ENCODE results near the gene ZFYVE28.

The ZFYVE28 gene

DNA sequence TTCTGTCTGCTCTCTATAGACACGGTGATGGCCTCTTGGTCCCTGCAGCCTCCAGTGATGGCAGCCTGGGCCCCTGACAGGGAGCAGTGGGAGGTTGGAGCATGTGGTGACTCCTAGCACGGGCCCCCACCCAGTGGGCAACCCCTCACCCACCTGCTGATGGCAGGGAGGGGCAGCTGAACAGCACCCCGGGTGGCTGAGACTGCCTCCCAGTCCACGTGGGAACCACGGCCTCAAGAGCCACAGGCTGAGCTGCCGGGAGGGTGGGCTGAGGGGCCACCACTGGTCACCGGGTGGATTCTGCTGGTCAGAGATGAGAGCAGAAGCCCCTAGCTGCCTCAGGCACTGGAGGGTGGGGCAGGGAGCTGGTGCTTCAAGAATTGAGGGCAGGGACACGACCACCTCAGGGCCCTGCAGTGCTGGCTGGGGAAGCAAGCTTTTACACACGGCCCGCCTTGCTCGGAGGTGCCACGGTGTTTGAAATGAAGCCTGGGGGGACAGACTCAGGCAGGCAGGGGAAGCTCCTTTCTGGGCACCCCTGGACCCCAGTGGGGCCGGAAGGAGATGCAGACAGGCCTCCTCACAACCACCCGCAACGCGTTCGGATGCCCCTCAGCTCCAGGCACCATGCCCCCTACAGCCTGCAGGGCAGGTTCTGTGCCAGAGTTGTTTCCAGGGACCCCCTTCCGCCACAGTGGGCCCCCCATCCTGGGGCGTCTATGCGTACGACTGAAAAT is 170.2 kb downstream of the ZFYVE28 start:
- TF ChIP-seq, protein P1, sequence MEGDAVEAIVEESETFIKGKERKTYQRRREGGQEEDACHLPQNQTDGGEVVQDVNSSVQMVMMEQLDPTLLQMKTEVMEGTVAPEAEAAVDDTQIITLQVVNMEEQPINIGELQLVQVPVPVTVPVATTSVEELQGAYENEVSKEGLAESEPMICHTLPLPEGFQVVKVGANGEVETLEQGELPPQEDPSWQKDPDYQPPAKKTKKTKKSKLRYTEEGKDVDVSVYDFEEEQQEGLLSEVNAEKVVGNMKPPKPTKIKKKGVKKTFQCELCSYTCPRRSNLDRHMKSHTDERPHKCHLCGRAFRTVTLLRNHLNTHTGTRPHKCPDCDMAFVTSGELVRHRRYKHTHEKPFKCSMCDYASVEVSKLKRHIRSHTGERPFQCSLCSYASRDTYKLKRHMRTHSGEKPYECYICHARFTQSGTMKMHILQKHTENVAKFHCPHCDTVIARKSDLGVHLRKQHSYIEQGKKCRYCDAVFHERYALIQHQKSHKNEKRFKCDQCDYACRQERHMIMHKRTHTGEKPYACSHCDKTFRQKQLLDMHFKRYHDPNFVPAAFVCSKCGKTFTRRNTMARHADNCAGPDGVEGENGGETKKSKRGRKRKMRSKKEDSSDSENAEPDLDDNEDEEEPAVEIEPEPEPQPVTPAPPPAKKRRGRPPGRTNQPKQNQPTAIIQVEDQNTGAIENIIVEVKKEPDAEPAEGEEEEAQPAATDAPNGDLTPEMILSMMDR (IDR thresholded peaks at IDR 0.05) = no peak

DNA sequence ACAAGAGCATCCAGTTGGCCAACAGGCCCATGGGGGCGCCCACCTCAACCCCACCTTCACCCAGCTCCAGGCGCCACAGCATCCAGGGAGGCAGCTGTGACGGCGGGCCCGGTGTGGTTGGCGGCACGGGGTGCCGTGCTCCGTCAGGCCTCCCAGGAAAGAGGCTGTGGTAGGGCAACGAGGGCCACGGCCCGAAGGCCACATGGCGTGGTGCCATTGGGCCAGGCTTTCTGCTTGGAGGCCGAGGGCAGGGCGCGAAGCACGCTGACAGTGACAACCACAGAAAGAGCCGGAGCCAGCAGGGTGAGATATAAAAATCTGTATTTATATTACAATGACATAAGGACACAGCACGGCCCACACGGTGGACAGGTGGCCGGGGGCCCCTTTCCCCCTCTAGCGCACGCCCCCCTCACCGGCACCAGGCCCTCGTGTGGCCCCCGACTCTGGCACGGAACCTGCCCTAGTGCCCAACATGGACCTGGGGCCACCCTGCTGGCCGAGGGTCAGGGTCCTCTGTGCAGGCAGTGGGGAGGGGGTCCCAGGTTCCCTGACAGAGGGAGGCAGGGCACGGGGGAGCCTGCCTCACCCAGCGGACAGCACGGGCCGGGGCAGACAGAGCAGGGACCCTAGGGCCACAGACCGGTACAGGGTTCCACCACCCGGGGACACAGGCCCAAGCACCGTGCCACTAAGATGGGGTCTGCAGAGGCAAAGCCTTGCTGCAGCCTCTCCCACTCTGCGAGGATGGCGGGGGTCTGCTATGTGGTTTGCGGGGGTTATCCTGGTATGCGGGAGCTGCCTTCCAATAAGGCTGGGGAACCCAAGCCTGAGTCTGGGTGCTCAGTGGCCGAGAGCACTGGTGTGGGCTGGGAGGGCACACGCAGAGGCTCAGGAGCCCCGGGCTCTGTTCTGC is 171.1 kb downstream of the ZFYVE28 start:
- TF ChIP-seq, protein P1 (IDR thresholded peaks at IDR 0.05) = no peak

DNA sequence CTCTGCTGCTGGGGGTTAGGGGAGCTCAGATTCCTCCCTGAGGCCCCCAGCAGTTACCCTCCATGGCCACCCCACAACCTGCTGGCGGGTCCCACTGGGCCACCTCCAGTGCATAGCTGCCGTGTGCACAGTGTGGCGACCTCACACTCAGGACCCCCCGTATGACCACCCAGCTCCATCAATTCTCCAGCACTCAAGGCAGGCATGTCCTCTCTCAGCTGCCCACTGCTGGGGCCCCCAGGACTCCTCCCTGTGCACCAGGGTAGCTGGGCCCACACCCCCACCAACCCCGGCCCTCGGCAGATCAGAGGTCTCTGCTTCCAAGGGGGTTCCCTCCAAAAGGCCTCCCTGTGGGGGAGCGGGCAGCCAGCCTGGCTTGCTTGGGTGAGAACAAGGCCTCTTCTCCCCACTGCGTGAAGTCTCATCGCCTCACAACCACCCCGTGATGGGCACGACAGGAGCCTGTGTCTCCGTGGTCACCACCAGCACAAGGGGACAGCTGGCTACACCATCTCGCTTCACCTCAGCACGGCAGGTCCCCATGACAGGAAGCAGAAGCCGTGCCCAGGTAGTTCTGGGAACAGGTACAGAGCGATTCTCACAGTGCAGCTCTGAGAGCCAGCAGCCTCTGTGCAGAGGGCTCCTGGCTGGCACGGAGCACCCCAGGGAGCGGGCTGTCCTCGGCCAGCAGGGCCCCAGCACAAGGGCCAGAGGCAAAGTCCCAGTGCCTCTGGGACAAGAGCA is 171.9 kb downstream of the ZFYVE28 start:
- TF ChIP-seq, protein P1 (IDR thresholded peaks at IDR 0.05) = no peak

DNA sequence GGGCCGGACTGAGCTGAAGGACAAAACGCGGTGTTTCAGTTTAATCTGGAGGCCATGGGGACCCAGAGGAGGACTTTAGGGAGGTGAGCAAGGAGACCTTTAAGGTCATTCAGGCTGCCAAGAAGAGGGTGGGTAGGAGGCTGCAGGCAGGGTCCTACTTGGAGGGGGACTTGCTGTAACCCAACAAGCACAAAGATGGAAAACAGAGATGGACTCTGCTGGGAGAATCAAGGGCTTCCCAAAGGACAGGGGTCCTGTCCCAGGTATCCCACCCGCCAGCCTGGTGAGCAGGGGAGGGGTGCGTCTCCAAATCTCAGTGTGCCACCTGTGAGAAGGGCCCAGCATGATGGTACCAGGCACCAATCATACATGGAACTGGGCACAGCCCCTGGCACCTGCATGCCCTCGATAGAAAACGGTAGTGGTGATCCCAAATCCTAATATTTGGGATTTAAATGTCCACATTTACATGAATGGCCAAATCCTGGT is 172.6 kb downstream of the ZFYVE28 start:
- TF ChIP-seq, protein P1 (IDR thresholded peaks at IDR 0.05) = no peak

DNA sequence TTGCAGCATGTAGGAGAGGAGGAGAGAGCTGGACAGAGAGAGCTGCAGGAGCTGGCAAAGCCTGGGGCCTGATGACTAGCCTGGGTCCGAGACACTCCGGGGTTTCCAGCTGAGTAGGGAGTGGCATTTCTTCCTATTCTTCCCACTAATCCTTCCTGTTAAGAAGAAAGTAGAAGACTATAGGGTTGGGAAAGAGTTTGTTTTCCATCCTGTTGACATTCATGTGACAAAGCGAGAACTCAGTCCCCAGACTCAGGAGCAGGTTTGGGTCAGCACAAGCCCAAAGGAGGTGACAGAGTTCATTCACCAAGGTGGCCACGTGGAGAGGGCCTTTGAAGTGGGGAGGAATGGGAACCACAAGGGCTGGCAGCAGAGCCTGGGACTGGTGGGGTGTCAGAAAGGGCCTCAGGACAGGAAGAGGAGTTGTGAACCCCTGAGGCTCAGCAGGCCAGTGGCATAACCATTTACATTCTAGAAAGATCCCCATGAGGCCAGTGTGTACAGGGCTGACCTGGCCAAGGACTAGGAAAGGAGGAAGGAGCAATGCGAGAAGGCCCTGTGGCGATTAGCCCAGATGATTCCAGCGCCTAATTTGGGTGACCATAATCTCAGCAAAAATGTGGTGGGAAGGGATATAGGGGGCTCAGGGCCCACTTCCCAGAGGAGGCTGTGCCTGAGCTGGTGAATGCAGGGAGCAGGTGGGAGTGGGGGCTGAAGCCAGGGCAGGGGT is 173.2 kb downstream of the ZFYVE28 start:
- TF ChIP-seq, protein P1 (IDR thresholded peaks at IDR 0.05) = no peak

DNA sequence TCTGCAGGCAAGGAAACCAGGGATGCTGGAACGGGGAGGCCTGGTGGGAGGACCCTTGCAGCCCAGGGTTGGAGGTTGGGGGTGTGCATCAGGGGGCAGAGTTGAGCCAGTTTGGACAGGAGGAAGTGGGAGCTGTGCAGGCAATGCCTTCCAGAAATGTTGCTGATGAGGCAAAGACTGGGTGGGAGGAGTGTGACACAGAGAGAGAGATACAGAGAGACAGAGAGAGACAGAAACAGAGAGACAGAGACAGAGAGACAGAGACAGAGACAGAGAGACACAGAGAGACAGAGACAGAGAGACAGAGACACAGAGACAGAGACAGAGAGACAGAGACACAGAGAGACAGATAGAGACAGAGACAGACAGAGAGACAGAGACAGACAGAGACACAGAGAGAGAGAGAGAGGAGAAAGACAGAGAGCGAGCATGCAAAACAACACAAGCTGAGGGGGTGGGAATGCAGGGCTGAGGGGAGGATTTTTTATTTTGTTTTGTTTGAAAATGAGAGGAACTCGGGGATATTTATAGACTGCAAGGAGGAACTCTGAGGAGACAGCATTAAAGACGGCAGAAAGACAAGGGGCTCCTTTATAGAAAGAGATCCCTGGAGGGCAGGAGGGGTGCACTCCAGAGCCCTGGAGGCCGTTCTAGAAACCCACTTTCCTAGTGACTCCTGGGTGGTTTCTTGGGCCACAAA is 174.6 kb downstream of the ZFYVE28 start:
- TF ChIP-seq, protein P1 (IDR thresholded peaks at IDR 0.05) = no peak

Data from LNCAP (cell line).